HG03108 (cell line): ENCODE data around the gene RNF41.
"Not testable (repeated sequence)": the region's sequence is repeated elsewhere in the genome, so short reads cannot be mapped to it uniquely, and the experiment has no call there.

Experiments
- ATAC-seq: cut with Tn5 transposase; IDR thresholded peaks from one replicate; pipeline ENCODE4 v1.9.1; 2021; ENCODE audit warnings: moderate library complexity; ENCODE audit not compliant: unreplicated experiment

The RNF41 gene

DNA sequence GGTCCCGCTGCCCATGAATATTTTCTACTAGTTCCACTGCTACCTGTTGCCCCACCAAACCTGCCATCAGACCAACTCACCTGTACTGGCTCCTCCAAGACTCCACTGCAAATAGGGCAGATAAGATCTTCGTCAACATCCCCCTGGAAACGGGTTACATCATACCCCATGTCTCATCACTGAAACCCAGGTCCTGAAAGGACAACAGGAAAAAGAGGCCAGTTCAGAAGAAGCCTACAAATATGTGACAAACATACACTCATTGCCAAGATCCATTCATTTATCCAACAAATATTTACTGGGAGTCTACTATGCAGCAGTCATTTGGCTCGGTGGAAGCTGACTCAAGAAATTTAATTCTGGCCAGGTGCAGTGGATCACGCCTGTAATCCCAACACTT lies 7.8 kb downstream of the RNF41 start:
- no peak for ATAC-seq

- ATAC-seq = no peak
These were observed 9.4 kb downstream of the RNF41 start for GRCh38 chr12:56212361-56212760.

GRCh38 chr12:56208006-56208405 lies 13.7 kb downstream of the RNF41 start:
- ATAC-seq = no peak

DNA sequence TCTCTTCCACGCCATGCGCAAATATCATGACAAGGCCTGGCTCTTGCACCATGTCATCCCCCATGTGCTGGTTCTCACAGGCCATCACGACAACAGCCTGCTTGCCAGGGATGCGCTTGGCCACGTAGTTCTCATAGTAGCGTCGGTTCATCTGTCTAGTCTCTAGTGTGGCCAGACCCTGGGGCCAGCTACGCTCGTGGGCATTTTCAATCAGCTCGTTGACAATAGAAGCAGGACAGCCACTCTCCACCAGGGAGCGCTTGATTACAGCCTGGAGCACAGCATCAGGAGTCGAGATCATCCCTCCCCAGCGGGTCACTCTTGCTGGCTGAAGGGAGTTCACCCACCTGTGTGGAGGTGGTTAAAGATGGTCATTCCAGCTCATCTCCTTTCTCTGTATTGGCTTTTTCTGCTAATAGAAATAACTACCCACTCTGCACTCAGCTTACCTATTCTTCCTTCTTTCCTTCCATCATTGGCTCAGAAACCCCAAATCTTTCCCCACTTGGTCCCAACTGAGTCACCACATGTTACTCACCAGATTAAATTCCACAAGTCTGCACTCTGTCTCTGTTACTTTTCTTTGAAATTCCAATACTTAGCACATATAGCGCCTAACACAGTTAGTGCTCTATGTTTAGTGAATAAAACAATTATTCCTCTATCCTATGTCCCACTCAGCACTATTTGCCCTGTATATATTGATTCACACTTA lies 15.1 kb downstream of the RNF41 start:
- ATAC-seq = no peak

DNA sequence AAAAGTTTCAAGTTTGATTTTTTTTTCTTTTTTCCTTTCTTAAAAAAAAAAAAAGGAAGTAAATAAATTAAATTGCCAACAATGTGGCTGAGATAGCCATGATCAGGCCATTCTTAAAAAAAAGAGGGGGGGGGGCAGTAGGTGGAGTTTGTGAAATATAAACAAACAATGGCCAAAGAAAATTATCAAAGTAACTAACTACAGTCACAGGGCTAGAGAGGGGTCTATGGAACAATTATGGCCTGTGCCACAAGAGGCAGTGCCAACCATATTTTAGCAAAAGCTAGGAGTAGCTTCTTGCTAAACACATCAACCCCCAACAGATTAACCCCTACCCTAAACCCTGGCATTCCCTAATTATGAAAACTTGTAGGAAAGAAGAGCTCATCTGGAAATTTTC lies 16.3 kb downstream of the RNF41 start:
- no peak for ATAC-seq

GRCh38 chr12:56204275-56204674 lies 17.4 kb downstream of the RNF41 start:
- ATAC-seq = no peak

- ATAC-seq = no peak
These were observed 18.9 kb downstream of the RNF41 start for GRCh38 chr12:56202838-56203237.

GRCh38 chr12:56202366-56202765 lies 19.4 kb downstream of the RNF41 start:
- ATAC-seq = no peak

DNA sequence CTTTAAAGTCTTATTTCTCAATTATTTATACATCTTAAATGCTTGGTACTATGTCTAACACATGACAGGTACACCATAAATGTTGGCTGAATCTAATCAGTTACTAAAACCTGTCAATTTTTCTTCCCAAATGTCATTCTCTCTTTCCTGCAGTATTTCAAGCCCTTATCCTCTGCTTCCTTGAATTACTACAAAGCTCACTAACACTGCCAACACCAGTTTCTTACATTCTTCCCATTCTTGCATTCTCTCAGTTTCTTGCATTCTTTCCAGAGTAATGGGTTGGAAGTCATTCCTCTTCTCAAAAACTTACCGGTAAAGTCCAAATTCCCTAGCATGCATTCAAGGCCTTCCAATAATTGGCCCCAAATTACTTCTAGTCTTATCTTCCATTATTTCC lies 22.9 kb downstream of the RNF41 start:
- no peak for ATAC-seq

- ATAC-seq = no peak
These were observed 23.6 kb downstream of the RNF41 start for GRCh38 chr12:56197921-56198635.

GRCh38 chr12:56196818-56197550 lies 24.7 kb downstream of the RNF41 start:
- not testable (repeated sequence) for ATAC-seq

DNA sequence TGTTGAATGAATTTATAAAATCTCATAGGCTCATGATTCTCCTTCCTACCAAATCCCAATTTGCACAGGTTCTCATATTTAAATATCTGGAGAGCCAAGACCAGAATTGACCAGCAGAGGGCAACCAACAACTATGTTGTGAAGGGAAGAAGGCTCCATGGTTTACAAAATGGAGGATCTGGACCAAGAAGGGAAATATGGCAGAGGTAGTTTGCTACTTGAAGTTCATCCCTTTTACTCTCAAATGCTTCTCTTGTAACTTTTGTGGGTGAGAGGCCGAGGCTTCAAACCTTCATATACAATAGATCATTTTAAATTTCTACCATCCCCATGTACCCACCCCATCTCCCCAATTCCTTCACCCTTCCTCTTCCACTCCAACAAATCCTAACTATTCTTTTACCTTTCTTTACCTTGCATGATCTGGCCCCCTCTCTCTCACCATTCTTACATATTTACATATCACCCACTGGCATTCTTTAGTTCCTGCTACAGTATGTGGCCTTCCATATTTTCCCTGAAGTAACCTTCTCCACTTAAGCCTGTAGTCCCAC lies 28.6 kb downstream of the RNF41 start:
- ATAC-seq = no peak

DNA sequence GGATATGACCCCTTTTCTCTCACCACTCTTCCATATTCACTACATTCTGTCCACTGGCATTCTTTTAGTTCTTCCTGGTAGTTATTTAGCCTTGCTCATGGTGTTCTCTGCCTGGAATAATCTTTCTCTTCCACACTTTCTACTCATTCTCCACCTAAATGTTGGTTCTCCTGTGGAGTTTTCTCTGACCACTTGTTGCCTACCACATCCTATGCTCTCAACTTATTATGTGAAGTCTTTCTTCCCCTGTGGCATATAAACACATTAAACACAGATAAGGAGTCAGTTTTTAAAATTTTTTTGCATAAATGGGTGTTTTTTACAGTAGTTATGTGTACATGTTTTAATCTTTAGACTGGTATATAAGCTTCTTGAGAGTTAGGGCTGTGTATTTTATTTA lies 29.1 kb downstream of the RNF41 start:
- no peak for ATAC-seq

DNA sequence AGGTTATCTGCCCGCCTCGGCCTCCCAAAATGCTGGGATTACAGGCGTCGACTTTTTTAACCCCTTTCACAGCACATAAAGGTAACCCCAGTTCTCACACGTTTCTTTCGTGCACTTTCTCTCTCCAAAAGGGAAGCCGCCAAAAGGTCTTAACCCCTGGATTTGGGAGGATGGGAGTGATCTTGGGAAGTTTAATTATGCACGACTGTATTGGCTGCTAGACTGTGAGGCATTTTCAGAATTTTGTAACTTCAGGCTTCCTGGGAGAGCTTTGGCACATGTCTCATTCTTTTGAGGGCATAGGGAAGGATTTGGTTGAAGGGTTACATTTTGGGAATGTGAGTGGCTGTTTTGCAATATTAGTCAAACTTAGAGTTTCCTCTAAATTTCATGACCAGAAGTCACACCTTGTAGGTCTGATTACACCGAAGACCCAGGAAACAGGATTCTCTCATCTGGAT lies 31.0 kb downstream of the RNF41 start:
- ATAC-seq = no peak

DNA sequence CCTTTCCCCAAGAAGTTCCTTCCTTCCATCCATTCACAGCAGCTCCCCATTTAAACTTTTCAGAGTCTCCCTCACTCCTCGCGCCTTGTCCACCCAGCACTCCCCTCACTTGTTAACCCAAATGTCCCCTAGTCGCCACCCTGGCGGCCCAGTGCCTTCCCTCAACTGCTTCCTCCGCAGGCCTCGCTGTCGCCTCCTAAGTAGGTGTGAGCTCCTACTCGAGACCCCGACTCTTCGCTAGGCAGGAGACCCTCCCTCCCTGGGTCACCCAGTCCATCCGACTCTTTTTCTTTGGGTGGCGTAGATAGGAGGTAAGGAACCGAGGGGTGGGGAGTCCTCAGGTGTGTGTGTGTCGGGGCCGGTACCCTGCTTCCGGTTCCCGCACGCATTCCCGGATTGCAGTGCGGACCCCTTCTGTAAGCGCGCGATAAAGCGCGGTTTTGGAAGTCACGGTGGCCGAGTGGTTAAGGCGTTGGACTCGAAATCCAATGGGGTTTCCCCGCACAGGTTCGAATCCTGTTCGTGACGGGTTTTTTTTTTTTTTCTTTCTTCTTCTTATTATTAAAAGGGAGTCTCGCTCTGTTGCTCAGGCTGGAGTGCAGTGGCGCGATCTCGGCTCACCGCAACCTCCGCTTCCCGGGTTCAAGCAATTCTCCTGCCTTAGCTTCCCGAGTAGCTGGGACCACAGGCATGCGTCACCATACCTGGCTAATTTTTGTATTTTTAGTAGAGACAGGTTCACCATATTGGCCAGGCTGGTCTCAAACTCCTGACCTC lies 31.6 kb downstream of the RNF41 start:
- ATAC-seq = peak; percentile 21

DNA sequence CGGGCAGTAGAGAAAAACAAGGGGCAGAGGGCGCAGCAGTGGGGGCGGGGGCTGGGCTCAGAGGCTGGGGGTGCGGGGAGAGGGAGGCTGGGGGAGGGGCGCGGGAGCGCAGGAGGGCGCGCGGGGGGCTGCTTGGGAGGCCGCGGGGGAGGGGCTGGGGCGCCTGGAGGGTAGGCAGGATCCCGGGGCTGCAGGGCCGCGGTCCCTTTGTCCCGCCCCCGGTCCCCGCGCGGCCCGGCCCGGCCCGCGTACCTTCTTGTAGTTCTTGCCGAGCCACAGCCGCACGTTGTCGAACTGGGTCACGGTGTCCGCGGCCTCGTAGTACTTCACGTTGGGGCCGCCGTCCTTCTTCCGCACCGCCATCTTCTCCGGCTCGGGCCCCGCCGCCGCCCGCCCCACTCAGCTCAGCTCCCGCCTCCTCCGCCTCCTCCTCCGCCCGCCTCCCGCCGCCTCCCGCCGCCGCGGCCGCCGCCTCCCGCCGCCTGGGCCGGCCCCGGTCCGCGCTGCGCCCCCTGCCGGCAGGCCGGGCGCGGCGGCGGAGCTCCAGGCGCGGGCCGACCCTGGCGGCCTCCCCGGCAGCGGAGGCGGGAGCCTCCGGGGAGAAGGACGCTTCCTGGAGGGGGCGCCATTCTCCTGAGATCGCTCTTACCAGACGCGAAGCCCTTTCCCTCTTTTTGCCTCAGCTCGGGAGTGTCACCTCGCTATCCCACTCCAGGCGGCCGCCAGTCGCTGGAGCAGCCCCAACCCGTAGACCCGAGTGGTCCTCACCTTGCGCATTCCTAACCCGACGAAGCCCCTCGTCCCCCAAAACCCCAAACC lies 32.4 kb downstream of the RNF41 start, which contains the start of gene SMARCC2:
Gene SMARCC2, minus strand, starts transcription at position 385 of the 819 bp plus-strand sequence. Its CDS starts 22 bp downstream, at position 363.
- peak; percentile 78 for ATAC-seq

GRCh38 chr12:56188778-56189098 lies 33.0 kb downstream of the RNF41 start:
- ATAC-seq = no peak

GRCh38 chr12:56188131-56188777 lies 33.5 kb downstream of the RNF41 start:
- ATAC-seq = no peak

- ATAC-seq = no peak
These were observed 34.8 kb downstream of the RNF41 start for GRCh38 chr12:56186957-56187356.
